Erythroblast (primary cell): ENCODE measurements around the gene ITPR2.

Experiments used
- GATA1 ChIP-seq: IDR thresholded peaks from 2 replicates; pipeline ENCODE4 v1.6.1; 2011; ENCODE audit warnings: low read depth, mild to moderate bottlenecking, control low read depth, low read length, moderate library complexity
- POLR2A ChIP-seq: IDR thresholded peaks from 2 replicates; pipeline ENCODE4 v1.6.1; 2011; ENCODE audit warnings: mild to moderate bottlenecking, low read length

- TF ChIP-seq POLR2A (no peak), GATA1 (no peak)
These were observed 473.4 kb downstream of the ITPR2 start for GRCh38 chr12:26359576-26359975.
